Embryonic facial prominence (tissue), 1 donor: Measurements from ENCODE around the gene COL27A1.

Source experiments
- DNase-seq: peaks from one replicate; pipeline ENCODE4 v3.0.0-alpha.2; 2016; ENCODE audit errors: extremely low spot score

COL27A1 gene

DNA sequence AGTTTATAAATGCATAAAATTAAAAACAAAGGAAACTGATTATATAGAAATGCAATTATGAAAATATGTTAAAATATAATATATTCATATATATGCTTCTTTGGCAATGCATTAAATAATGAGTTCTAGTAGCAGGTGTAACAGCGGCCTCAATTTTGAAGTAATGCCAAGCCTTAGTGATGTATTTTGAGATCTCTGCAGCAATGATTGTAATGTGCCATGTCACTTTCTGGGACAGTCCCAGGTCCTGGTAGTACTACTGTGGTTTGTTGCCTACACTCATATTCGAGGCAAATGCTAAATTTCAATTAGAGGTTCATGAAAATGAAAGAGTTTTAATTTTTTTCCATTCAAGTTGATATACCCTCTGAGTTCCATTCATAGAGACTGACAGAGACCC lies 91.7 kb downstream of the COL27A1 start:
- DNase-seq = no peak

DNA sequence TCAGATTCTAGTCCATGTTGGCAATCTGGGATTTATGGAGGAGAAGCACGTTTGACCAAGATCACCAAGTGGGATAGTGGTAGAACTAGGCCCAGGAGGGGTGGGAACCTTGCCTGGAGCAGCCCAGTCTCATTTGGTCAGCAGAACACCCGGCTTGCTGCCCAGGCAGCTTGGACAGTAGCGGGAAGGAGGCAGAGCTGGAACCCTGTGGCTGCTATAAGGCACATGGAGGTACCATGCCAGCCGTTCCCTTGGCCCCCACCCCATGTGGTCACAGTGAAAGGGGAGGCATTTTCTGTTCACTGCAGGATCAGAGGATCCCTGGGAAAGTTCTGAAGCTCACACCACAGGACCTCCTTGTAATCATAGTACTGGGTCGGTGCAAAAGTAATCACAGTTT lies 92.2 kb downstream of the COL27A1 start:
- DNase-seq = no peak

DNA sequence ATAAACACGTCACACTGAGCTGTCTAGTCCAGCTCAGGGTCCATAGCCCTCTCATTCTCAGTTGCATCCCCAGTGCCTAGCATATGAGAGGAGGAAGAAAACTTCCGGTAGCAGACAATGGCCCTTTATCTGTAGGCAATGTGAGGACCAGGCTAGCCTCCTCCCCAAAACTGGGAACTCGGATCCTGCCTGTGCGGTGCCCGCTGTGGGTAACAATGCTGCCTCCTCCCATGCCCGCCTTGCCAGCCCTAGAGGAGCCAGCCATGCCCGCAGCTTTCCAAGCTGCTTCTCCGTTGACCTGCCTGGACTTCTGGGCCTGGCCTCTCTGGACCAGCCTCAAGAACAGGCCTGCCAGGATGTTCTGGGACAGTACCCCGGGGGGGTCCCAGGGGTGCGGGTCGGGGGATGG lies 93.0 kb downstream of the COL27A1 start:
- DNase-seq = no peak

DNA sequence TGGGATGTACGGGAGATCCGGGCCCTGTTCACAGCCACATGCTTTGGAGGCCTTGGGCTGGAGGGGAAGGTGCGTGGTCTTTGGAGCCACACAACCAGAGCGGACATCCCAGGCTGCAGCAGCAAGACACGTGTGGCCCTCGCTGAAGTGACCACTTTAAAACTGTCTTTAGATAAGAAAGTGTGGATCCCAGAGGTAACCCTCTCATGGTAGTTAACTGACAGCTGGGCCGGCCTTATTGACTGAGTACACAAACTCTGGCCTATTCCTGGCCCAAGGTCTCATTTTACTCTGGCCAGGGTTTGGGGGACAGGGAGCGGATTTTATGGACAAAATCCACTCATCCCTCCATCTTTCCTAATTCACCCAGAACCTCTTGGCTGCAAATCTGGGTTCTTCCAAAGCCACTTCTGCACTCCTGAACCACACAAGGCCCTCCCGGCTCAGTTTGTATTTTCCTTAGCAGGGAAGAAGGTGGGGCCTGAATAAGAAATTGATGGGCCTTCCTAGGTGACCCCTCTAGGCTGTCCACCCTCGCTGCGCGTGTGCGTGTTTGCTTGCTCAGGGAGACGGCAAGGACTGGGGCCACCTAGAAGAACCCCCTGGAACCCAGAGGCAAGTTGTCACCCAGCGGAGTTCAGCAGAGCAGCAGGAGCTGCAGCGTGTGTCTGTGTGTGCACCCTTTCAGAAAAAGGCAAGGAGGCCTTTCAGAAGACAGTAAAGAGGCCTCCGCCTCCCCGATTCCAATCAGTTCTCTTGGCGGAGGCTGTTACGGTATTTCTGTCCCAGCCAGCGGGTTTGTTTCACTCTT lies 94.3 kb downstream of the COL27A1 start:
- DNase-seq = no peak

DNA sequence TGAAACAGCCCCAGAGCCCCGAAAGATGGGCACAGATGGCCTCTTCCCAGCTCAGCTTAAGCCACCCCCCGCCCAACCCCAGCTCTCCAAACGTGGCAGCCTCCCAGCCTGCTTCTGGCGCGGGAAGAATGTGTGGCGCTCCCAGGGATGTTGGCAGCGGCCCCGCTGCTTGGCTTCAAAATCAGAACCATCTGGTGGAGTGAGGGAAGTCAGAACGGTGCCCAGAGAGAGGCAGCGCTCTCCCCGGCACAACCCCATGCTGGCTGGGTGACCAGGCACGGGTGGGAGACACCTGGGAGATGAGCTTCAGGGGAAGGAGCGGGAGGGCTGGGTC lies 94.9 kb downstream of the COL27A1 start:
- peak; percentile 80 for DNase-seq

DNA sequence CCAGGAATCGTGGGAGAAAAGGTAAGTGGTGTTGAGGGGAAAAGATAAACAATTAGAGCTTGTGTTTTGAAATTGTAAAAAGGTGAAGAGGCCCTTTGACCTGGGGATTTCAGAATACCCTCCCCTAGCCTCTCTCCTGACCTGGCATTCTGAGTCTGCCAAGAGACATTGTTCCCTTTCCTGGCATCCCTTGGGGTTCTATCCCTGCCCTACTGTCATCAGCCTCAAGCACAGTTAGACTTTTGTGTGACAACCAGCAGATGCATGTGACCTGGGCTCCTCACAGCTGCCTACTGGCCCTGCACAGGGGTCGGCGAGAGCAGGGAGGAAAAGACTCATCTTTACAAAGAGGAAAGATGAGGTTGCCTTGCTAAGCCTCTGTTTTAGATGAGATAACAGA lies 95.3 kb downstream of the COL27A1 start:
- no peak for DNase-seq

DNA sequence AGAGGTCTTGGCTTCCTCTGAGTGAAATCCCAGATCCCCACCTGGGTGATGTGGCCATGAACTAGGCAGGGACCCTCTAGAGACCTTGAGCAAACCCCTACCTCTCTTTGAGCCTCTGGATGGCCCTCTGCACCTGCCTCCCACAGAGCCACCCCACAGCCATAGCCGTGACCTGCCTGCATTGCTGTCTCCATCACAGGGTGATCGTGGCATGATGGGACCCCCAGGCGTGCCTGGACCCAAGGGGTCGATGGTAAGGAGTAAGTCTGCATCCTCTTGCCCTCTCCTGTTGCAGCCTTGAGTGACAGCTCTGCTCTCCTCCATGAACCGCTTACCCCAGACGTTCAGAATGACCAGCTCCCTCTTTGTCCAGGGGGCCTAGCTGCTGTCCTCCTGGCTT lies 97.1 kb downstream of the COL27A1 start:
- no peak for DNase-seq

DNA sequence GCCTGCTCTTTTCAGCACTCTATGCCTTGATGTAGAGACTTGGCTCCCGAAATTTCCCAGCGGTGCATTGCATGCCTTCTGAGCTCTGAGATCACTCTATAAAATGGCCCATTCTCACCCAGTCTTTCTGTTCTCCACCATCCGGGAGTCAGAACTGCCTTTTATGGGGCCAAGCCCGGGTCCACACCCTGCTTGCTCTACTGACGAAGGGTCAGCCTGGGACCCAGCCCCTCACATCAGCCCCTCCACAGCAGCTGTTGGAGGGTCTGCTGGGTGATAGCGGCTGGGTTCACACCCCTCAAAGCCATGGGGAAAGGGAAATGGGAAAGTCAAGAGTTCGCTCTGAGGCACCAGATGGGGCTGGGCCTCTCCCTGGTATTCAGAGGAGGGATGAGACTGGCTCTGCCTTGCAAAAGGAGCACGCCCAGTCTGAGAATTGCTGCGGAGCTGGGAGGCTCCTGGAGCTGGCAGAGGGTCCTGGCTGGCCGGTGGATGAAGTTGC lies 101.5 kb downstream of the COL27A1 start:
- no peak for DNase-seq

DNA sequence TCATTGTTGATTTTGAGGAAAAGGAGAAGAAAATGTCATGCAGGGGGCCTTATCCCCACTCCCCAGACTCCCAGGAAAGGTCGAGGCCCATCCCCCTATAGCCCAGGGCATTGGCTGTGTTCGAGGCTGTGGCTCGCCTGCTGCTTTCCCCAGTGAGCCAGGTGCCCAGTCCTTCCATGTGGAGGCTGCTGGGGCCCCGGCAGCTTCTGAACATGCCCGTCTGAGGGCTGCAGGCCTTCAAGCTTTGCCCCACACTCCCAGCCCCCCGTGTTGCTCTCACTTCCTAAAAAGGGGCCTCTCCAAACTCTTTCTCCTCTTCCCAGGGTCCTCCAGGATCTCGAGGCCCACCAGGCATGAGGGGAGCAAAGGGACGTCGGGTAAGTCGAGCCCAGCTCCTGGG lies 102.9 kb downstream of the COL27A1 start:
- no peak for DNase-seq

DNA sequence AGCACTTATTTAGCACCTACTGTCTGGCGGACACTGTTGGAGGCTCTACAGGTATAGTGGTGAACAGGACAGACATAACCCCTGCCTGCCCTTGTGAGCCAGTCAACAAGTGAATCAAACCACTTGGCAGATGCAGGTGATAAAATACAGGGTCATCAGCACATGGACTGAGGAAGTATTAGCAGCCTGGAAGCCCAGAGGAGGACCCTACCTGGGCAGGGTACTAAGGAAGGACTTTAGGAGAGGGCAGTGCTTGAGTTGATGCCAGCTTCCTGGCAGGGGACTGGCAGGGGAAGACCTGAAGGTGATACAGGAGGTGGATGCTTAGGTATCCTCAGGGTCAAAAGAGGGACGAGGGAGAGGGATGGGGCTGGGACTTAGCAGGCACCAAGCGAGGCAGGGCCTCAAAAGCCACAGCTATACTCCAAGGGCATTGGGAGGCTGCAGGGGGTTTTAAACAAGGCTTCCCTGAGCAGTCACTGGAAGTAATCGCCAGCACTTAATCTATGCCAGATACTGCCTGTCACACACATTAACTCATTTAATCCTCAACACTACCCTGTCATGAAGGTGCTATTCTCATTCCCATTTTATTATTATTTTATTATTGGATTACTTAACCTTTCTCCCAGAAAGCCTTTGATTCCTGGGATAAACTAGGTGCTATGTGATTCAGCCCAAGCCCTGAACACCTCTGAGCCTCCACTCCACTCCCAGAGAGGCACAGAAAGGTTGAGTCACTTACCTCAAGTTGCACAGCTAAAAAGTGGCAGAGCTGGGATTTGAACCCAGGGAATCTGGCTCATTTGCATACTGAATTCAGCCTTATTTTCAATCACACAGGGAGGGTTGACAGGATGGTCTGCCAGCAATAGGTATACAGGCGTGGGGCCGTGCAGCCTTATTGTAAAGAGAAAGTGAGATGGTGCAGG lies 103.8 kb downstream of the COL27A1 start:
- DNase-seq = no peak

DNA sequence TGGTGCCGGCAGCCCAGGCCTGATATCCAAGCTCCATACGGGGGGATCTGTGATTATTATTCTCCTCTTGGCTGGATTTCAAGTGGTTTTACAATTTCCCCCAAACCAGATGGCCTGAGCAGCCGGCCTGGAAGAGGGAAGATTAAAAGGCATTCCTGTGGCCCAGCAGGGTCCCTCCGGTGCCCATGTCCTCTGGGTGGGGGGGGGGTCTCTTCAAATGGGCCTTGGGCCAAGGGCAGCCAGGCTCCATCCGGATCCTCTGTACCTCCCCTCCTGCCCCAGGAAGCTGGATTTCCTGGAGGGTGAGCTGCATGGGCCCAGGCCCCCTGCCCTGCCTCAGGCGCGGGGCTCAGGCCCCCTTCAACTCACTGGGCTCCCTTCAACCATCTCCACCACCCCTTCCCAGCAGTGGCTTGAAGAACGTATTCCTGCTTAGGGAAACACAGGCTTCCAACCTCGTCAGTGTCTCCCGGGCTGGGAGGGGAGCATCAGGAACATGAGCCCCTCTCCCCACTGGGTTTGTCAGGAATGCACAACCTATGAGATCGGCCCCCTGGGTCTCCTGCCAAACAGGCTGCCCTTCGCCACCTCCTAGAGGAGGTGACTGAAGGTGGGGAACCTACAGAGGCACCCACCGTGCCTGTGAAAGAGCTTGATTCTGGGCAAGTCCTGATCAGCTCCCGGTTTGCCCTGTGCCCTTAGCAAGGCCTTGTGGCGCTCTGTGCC lies 104.6 kb downstream of the COL27A1 start:
- no peak for DNase-seq

DNA sequence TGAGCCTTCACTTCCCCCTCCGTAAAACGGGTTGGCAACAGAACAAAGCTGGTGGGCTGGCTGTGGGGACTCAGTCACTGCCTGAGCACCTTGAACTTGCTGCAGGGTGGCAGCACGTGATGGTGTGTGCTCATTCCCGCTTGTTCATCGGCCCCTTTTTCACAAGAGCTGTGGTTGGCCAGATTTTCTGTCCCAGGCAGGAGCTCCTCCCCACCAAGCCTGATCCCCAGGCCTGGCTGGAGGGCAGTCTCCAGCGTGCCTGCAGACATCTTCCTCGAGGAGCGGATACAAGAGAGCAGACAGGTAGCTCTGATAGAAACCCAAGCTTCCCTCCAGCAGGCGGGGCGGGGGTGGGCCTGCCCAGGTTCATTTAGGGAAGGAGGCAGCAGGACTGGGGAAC lies 105.7 kb downstream of the COL27A1 start:
- DNase-seq = no peak

DNA sequence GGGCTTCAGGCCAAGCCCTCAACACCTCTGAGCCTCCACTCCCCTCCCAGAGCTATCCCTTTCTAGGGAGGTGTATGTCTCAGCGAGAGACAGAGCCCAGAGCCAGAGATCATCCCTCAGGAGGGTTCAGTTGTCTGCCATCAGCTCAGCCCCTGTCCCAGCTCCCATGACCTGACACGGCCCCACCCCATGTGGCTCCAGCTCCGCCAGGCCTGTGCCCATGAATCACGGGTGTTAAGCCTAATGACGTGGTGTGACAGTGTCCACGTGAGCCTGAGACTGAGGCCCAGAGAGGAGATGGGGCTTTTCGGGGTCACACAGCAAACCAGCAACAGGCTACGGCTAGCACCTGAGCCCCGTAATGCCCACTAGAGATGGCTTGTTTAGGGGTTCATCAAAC lies 106.7 kb downstream of the COL27A1 start:
- DNase-seq = no peak

DNA sequence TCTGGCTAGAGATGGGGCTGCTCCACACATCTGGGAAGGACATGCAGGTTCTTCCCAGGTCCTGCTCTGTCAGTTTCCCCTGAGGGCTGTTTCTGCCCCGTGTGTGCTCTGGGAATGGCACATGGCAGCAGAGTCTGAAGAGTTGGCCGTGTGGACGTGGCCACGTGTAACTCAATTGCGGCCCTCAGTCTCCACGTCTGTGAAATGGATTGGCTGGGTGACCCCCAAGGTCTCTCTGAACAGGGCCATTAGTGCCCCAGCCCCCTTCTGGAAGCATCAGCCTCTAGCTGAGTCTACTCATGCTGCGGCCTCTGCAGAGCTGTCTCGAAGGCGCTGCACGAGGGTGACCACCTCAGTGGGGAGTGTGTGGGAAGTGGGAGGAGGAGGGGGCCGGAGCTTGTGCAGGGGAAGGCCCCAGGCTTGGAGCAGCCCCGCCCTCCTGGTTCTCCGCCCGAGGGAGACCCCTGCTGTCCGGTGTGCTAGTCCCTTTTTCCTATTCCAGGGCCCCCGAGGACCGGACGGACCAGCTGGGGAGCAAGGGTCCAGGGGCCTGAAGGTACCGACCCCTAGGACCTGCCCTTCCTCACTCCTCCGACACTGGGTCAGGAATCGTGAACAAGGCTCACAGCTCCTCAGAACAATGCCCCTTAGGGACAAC lies 108.6 kb downstream of the COL27A1 start:
- no peak for DNase-seq

DNA sequence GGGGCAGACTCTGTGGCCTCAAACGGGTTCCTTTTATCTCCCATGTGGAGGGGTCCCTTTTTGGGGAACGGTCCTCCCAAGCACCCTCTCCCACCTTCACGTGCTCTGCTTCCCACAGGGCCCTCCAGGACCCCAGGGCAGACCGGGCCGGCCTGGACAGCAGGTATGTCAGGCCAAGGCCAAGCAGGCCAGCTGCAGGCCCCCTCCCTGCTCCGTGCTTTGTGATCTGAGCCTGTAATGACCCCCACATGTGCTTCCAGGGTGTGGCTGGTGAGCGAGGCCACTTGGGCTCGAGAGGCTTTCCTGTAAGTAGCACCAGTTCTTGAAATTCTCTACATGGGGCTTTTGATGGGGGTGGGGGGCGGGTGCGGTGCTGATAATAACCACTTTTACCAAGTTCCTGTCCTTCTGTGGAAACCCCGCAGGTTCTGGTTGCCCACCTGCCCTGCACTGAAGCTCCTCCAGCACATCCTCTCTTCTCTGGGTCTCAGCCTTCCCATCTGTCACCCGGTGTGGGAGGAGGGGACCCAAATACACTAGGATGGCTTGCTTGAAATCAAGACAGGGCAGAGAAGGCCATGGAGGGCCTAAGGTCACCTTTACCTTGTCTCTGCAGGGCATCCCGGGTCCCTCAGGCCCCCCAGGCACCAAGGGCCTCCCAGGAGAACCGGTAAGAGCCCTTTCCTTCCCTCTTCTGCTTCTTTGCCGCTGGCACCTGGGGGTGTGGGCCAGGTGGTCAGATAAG lies 109.6 kb downstream of the COL27A1 start:
- no peak for DNase-seq

DNA sequence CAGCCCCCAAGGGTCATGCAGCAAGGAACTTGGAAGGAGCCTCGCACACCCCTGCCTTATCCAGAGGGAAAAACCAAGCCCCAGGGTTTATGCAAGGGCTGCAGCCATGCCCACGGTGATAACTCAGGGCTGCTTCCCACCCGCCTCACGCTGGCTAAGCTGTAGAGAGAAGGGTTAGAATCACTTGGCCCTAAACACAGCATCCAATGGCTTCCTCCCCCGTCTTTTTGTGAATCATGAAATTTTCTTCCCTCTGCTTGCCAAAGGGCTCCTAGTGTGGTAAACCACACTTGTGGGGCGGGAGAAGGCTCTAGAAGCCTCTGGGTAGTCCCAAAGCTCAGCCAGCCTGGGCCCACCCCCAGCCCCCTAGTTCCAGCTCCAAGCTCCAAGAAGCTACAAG lies 111.6 kb downstream of the COL27A1 start:
- DNase-seq = no peak

DNA sequence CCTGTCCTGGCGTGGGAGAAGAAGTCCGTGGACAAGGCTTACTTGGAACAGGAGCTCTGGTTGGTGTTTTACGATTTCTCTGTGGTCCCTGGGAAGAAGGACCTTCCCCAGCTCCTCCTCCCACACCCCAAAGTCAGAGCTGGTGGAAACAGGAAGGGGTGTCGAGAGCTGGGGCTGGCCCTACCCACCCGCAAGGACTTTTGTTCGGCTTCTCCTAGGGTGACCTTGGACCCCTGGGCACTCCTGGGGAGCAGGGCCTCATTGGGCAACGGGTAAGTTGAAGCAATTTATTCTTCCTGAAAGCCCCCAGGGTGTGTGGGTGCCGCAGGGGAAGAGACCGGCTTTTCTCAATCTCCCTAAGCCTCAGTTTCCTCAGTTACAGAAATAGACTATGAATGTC lies 113.7 kb downstream of the COL27A1 start:
- DNase-seq = no peak

DNA sequence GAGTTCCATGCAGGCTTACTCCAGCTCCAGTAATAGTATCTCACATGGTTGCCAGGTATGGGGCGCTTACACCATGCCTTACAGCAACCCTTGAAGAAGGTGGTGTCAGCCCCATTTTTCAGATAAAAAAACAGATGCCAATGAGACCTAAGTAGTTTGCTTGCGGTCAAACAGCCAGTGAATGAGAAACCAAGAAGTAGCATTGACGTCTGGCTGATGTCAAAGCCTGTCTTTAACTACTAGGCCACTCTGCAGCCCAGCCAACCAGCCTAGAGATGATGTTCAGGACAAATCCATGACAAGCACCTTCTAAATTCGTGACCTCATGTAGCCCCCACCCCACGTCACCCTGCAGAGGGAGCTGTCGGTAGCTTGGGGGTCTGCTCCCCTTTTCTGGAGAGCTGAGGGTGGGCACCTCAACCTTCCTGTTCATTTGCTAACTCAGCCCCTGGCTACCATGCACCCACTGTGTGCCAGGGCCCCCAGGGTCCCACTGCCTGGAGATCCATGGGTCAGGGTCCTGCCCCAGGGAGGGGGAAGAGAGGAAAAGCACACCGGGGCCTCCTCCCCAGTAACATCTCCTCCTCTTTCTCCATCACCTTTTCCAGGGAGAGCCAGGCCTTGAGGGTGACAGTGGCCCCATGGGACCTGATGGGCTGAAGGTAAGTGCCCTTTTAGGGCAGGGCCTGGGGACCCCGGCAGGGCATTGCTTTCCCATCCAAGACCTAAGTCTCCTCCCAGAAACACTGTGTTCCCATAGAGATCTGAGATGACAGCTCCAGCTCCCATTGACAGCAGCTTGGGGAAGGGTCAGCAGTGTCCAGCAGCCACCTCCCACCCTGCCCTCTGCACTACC lies 115.0 kb downstream of the COL27A1 start:
- DNase-seq = no peak

DNA sequence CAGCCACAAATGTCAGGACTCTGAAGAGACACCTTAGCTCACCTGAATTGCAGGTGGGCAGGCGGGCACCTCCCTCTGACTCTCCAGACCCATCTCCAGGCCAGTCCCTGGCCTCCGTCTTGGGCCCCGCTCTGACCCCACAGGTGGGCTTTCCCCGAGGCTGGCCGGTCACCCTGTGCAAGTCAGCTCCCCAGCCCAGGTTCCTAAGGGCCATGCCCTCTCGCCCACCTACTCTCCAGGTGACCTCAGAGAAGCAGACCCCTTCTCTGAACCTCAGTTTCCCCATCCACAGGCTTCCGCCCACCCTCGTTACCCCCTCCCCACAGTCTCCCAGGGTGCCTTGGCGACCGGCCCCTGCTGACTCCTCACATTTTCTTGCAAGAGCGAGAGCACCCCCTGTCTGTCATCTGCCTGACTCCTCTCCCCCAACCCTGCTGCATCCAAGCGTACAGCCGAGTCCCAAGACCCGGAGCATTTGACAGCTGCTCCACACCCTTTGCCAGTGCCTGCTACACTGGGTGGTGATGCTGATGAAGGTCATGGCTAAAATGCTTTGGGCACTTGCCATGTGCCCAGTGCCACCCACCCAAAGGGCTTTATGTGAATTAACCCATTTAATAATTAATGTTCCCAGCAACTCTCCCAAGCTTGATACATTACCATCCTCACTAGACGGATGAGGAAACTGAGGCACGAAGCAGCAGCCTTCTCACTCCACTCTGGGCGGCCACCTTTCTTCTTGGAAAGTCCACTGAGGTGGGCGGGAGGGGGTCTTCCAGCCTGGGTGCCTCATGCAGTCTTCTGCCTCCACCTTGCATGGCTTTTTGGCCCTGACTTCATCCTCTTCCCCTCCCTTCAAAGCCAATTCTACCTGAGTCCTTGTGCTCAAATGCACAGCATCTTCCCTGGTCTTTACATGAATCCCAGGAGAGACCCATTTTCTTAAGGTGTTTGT lies 116.5 kb downstream of the COL27A1 start:
- no peak for DNase-seq
